Measurements from ENCODE around the gene EEPD1. TPM values are rescaled to one million over a fixed set of nuclear protein-coding genes. Genes with fewer than 3 reads are reported as not detected.

EEPD1 gene
- total RNA-seq, 6 experiments from 2014 or later: 5.9 to 18.6 (median 10.6) TPM

DNA sequence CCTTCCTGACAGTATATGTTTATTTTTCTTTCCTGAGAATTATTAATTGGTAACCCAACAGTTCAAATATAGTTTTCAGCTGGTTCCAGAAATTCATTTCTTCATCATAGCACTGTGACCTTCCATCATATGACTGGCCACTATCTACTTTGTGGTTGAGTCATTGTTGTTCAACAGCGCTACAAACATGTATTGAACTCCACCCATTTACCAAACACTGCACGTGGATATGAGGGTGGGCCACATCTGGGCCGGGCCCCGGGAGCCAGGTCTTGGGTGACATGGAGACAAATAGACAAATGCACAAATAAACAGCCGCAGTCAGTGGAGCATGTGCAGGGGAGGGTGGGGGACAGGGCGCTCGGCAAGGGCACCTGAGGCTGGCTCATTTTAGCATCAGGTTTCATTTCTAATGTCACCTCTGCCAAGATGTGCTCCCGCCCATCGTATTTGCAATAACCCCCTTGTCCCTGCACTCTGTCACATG lies 24.0 kb upstream of the EEPD1 start:
- Histone ChIP-seq H3K27ac (peak overlapping the region; percentile 71 to 87 (median 76)), H3K9me3 (no peaks in the 10 kb centered on the region), H3K4me3 (peak overlapping the region in 1 of 3 donors; percentile 12), H3K27me3 (no peaks in the 10 kb centered on the region), H3K36me3 (no peaks in the 10 kb centered on the region), H3K4me1 (peaks cover 0 to 15% (median 6%) of the 10 kb centered on the region in 4 donors)
- intact Hi-C loops (cut with DNase I): no loop called here
- peak; percentile 58 to 80 (median 72) for ATAC-seq
- TF ChIP-seq, protein P1, sequence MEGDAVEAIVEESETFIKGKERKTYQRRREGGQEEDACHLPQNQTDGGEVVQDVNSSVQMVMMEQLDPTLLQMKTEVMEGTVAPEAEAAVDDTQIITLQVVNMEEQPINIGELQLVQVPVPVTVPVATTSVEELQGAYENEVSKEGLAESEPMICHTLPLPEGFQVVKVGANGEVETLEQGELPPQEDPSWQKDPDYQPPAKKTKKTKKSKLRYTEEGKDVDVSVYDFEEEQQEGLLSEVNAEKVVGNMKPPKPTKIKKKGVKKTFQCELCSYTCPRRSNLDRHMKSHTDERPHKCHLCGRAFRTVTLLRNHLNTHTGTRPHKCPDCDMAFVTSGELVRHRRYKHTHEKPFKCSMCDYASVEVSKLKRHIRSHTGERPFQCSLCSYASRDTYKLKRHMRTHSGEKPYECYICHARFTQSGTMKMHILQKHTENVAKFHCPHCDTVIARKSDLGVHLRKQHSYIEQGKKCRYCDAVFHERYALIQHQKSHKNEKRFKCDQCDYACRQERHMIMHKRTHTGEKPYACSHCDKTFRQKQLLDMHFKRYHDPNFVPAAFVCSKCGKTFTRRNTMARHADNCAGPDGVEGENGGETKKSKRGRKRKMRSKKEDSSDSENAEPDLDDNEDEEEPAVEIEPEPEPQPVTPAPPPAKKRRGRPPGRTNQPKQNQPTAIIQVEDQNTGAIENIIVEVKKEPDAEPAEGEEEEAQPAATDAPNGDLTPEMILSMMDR (IDR thresholded peaks at IDR 0.05): no peak
- TF ChIP-seq POLR2A (IDR thresholded peaks at IDR 0.05): no peak
- DNase-seq: peak in 1 of 3 donors; percentile 65
- WGBS (ENCODE audit: insufficient coverage, low coverage, low lambda C conversion rate, missing lambda C conversion rate): 33% methylated on average over 8 of the region's 9 CpGs

DNA sequence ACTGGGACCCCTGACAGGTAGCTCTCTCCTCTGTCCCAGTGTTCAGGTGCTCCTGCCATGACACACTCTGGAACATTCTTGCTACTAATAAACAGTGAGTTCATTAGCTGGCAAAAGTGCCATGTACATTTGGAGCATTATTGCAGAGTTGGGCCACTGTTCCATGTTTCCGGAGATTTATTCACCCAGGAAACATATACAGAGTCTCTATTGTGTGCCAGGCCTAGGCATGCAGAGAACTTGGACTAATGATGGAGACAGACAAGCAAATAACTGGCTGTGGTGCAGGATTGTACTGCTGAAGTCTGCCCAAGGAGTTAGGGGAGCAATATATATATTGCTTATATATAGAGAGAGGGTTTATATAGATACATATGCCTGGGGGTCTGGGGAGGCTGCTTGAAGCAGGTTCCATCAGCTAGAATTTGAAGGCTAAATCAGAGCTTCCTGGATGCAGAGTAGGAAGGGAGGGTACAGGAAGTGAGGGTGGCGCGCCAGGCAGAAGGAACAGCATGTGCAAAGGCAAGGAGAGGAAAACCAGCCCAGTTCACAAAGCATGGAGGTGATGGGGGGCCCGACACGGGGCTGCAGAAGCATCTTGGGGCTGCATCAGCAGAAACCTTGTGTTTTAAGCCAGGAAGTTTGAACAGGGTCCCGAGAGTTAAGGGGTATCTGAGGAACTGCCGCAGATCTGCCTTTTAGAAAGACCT lies 22.7 kb upstream of the EEPD1 start:
- TF ChIP-seq, protein P1 (IDR thresholded peaks at IDR 0.05): no peak
- TF ChIP-seq POLR2A (IDR thresholded peaks at IDR 0.05): no peak
- no peaks in the 10 kb centered on the region for H3K27me3 ChIP-seq
- no peaks in the 10 kb centered on the region for H3K36me3 ChIP-seq
- no peaks in the 10 kb centered on the region for H3K9me3 ChIP-seq
- 92% methylated on average over 5 of the region's 7 CpGs for WGBS (ENCODE audit: insufficient coverage, low coverage, low lambda C conversion rate, missing lambda C conversion rate)
- H3K4me3 ChIP-seq: no peak overlapping the region
- peaks cover 0 to 15% (median 6%) of the 10 kb centered on the region in 4 donors for H3K4me1 ChIP-seq
- H3K27ac ChIP-seq: no peak overlapping the region
- no peak for DNase-seq
- intact Hi-C loops (cut with DNase I): no loop called here
- no peak for ATAC-seq

DNA sequence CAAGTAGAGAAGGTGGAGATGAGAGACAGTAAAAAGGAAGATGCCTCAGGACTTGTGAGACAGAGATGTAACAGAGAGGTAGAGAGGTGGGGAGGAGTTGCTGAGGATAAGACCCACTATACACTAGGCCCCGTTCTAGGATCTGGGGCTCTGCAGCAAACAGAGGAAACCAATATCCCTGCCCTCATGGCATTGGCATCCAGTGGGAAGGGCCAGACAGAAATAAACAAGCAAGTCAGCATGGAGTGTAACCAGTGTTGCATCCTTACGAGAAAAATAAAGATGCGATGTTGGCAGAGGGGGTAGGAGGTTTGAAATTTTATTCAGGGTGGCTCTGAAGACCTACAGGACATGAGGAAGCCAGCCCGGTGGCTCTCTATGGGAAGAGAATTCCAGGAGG lies 22.0 kb upstream of the EEPD1 start:
- intact Hi-C loops (cut with DNase I): no loop called here
- H3K36me3 ChIP-seq: no peaks in the 10 kb centered on the region
- H3K4me1 ChIP-seq: peaks cover 0 to 15% (median 6%) of the 10 kb centered on the region in 4 donors
- DNase-seq: no peak
- H3K4me3 ChIP-seq: no peak overlapping the region
- no peak overlapping the region for H3K27ac ChIP-seq
- H3K9me3 ChIP-seq: no peaks in the 10 kb centered on the region
- H3K27me3 ChIP-seq: no peaks in the 10 kb centered on the region
- 84% methylated on average over 4 of the region's 4 CpGs for WGBS (ENCODE audit: insufficient coverage, low coverage, low lambda C conversion rate, missing lambda C conversion rate)
- TF ChIP-seq, protein P1 (IDR thresholded peaks at IDR 0.05): no peak
- no peak for TF ChIP-seq POLR2A (IDR thresholded peaks at IDR 0.05)
- no peak for ATAC-seq

DNA sequence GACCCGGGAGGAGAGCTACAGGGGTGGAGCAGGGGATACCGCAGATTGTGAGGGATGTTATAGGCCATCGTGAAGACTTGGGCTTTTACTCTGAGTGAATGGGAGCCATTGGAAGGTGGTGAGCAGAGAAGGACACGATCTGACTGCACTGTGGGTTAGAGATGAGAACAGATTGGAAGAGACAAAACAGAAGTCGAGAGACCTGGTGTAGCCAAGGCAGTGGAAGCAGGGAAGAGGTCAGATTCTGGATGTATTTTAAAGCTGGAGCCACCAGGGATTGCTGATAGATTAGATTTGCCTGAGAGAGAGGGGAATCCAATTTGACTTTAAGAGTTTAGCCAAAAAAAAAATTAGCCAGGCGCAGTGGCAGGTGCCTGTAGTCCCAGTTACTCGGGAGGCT lies 21.6 kb upstream of the EEPD1 start:
- Histone ChIP-seq H3K4me1 (peaks cover 0 to 15% (median 6%) of the 10 kb centered on the region in 4 donors), H3K4me3 (no peak overlapping the region), H3K36me3 (no peaks in the 10 kb centered on the region), H3K27ac (no peak overlapping the region), H3K9me3 (no peaks in the 10 kb centered on the region), H3K27me3 (no peaks in the 10 kb centered on the region)
- ATAC-seq: no peak
- TF ChIP-seq POLR2A (IDR thresholded peaks at IDR 0.05): no peak
- TF ChIP-seq, protein P1 (IDR thresholded peaks at IDR 0.05): no peak
- 71% methylated on average over 7 of the region's 7 CpGs for WGBS (ENCODE audit: insufficient coverage, low coverage, low lambda C conversion rate, missing lambda C conversion rate)
- DNase-seq: no peak
- intact Hi-C loops (cut with DNase I): no loop called here
